Measurements from ENCODE around the gene GPR17.

DNA sequence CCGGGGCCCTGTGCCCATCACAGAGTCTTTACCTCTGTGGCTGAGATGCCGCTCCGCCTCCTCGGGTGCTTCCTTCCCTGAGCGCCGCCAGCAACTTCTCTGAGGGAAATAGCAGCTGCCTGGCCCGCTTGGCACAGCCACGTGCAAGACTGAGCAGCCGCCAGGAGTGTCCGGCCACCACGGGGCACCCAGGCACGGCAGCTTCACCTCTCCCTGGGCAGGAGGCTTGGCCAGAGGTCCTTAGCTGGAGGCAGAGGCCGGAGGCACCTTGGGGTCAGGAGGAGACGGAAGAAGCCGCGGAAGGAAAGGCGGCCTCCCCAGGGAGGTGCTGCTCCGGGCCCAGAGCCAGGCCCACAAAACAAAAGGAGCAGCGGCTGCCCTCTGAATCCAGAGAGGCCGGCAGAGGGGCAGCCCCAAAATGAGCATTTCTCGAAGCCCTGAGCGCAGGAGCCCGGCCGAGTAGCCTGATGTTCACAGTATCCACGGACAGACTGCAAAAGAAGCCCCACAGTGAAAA, 35.4 kb downstream of the GPR17 start:
- TF ChIP-seq, protein P1, sequence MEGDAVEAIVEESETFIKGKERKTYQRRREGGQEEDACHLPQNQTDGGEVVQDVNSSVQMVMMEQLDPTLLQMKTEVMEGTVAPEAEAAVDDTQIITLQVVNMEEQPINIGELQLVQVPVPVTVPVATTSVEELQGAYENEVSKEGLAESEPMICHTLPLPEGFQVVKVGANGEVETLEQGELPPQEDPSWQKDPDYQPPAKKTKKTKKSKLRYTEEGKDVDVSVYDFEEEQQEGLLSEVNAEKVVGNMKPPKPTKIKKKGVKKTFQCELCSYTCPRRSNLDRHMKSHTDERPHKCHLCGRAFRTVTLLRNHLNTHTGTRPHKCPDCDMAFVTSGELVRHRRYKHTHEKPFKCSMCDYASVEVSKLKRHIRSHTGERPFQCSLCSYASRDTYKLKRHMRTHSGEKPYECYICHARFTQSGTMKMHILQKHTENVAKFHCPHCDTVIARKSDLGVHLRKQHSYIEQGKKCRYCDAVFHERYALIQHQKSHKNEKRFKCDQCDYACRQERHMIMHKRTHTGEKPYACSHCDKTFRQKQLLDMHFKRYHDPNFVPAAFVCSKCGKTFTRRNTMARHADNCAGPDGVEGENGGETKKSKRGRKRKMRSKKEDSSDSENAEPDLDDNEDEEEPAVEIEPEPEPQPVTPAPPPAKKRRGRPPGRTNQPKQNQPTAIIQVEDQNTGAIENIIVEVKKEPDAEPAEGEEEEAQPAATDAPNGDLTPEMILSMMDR (IDR thresholded peaks at IDR 0.05): no peak
- TF ChIP-seq POLR2A (IDR thresholded peaks at IDR 0.05): no peak
